ENCODE data around the gene DDX10. TPM values are rescaled to one million over a fixed set of nuclear protein-coding genes. Genes with fewer than 3 reads are reported as not detected.

Gene DDX10
- total and polyA plus RNA-seq, 2 experiments from 2014 or later = 32.4 to 37.8 TPM

- Mint-ChIP-seq H3K4me3 (no peak overlapping the region), H3K36me3 (ENCODE audit: low read depth) (peaks cover 23% of the 10 kb centered on the region), H3K27me3 (ENCODE audit: insufficient read depth, low read depth, poor library complexity) (no peaks in the 10 kb centered on the region), H3K9me3 (peaks cover 18% of the 10 kb centered on the region), H3K4me1 (no peaks in the 10 kb centered on the region), H3K27ac (no peak overlapping the region)
- no peak overlapping the region for H3K27ac ChIP-seq (ENCODE audit: low read depth)
- ATAC-seq (no peak), DNase-seq (ENCODE audit: low spot score) (no peak)
- H4K20me1 ChIP-seq (replicated peaks; ENCODE audit: insufficient read depth) = no peaks in the 10 kb centered on the region
- H3K79me2 ChIP-seq (replicated peaks; ENCODE audit: insufficient read depth) = peaks cover 32% of the 10 kb centered on the region
- no peaks in the 10 kb centered on the region for H3K27me3 ChIP-seq (ENCODE audit: insufficient read depth)
- no peaks in the 10 kb centered on the region for H3F3A ChIP-seq (replicated peaks; ENCODE audit: low read depth)
- H3K9me2 ChIP-seq (ENCODE audit: insufficient read depth) = no peaks in the 10 kb centered on the region
- H3K4me2 ChIP-seq = no peak overlapping the region
- H3K36me3 ChIP-seq (ENCODE audit: insufficient read depth) = no peaks in the 10 kb centered on the region
- H3K4me3 ChIP-seq = no peak overlapping the region
- H3K4me1 ChIP-seq (ENCODE audit: insufficient read depth) = no peaks in the 10 kb centered on the region
- TF ChIP-seq EZH2 (IDR thresholded peaks at IDR 0.05; ENCODE audit: low read depth, unreplicated experiment) = no peak
- no peak for TF ChIP-seq STAT1 (IDR thresholded peaks at IDR 0.05; ENCODE audit: unreplicated experiment)
- TF ChIP-seq ETS1 (IDR thresholded peaks at IDR 0.05) = no peak
- TF ChIP-seq CREB1 (CRISPR knock-in tag; IDR thresholded peaks at IDR 0.05; ENCODE audit: low read depth) = no peak
- TF ChIP-seq ZNF114 (CRISPR knock-in tag; IDR thresholded peaks at IDR 0.05) = no peak
- TF ChIP-seq ZNF462 (CRISPR knock-in tag; IDR thresholded peaks at IDR 0.05) = no peak
- TF ChIP-seq JUNB (IDR thresholded peaks at IDR 0.05; ENCODE audit: unreplicated experiment) = no peak
- H2AFZ ChIP-seq = no peak overlapping the region
Observed at GRCh38 chr11:108743851-108744250, 79.0 kb downstream of the DDX10 start.
